HL-60 (cell line): ENCODE results near the gene CEBPE.

Source experiments
- DNase-seq, 2 experiments: peaks; one replicate each; pipeline ENCODE4 v3.0.0-alpha.2; 2010 to 2020; ENCODE audit warnings: low read depth in 1 of 2, low spot score in 1 of 2
- H3K27ac ChIP-seq: fragments of 250-450 bp; sonication (Bioruptor Pico); replicated peaks from 2 replicates; pipeline ENCODE4 v1.5.1; 2020; ENCODE audit warnings: mild to moderate bottlenecking, moderate library complexity
- H3K27me3 ChIP-seq: fragments of 250-450 bp; sonication (Bioruptor Pico); 2 replicates; pipeline ENCODE4 v1.5.1; 2021; ENCODE audit warnings: mild to moderate bottlenecking, moderate library complexity; ENCODE audit not compliant: insufficient read depth, poor library complexity, severe bottlenecking
- H3K4me3 ChIP-seq: replicated peaks from 2 replicates; pipeline ENCODE4 v1.5.1; 2011; ENCODE audit warnings: mild to moderate bottlenecking, control low read depth, low read length; ENCODE audit not compliant: insufficient read depth
- CTCF ChIP-seq: IDR thresholded peaks from one replicate; pipeline ENCODE4 v1.5.1; 2011; ENCODE audit warnings: low read length, control low read depth, inconsistent platforms; ENCODE audit not compliant: insufficient read depth
- GABPA ChIP-seq: IDR thresholded peaks from 2 replicates; pipeline ENCODE4 v1.6.1; 2012; ENCODE audit warnings: low read depth
- POLR2AphosphoS5 ChIP-seq: IDR thresholded peaks from 2 replicates; pipeline ENCODE4 v1.6.1; 2012; ENCODE audit warnings: low read depth
- REST ChIP-seq: IDR thresholded peaks from 2 replicates; pipeline ENCODE4 v1.6.1; 2012; ENCODE audit warnings: low read depth; ENCODE audit not compliant: insufficient replicate concordance
- SPI1 ChIP-seq: IDR thresholded peaks from 2 replicates; pipeline ENCODE4 v1.6.1; 2012; ENCODE audit warnings: low read depth, mild to moderate bottlenecking, borderline replicate concordance

The CEBPE gene

GRCh38 chr14:23154964-23155587, 36.0 kb upstream of the CEBPE start:
- H3K4me3 ChIP-seq: no peak overlapping the region
- no peaks in the 10 kb centered on the region for H3K27me3 ChIP-seq
- no peak overlapping the region for H3K27ac ChIP-seq
- TF ChIP-seq REST (no peak), SPI1 (peak; percentile 4; the same call in 1 of the 2 replicates)
- no peak for DNase-seq

GRCh38 chr14:23153851-23154796, 35.1 kb upstream of the CEBPE start:
- TF ChIP-seq POLR2AphosphoS5 (no peak; the same call in 1 of the 2 replicates), CTCF (no peak), SPI1 (no peak; the same call in 1 of the 2 replicates), GABPA (no peak), REST (no peak)
- H3K4me3 ChIP-seq: peak overlapping the region; percentile 7; the same call in 1 of the 2 replicates
- peak overlapping the region; percentile 32 for H3K27ac ChIP-seq
- H3K27me3 ChIP-seq: no peaks in the 10 kb centered on the region
- peak; percentile 75 to 79 for DNase-seq

- no peaks in the 10 kb centered on the region for H3K27me3 ChIP-seq
- DNase-seq: no peak
- TF ChIP-seq REST: no peak
- TF ChIP-seq GABPA: no peak
- no peak for TF ChIP-seq POLR2AphosphoS5
- no peak for TF ChIP-seq CTCF
- no peak for TF ChIP-seq SPI1
Observed at GRCh38 chr14:23151342-23151741, 32.3 kb upstream of the CEBPE start.

More at GRCh38 chr14:23151342-23151741, 32.3 kb upstream of the CEBPE start:
- Histone ChIP-seq H3K4me3 (no peak overlapping the region), H3K27ac (no peak overlapping the region)
